ENCODE data around the gene PSMD1.
A peak's percentile ranks its signal among the peaks of the same experiment; 100 is the strongest.
"Not testable (repeated sequence)": the region's sequence is repeated elsewhere in the genome, so short reads cannot be mapped to it uniquely, and the experiment has no call there.

The PSMD1 gene

DNA sequence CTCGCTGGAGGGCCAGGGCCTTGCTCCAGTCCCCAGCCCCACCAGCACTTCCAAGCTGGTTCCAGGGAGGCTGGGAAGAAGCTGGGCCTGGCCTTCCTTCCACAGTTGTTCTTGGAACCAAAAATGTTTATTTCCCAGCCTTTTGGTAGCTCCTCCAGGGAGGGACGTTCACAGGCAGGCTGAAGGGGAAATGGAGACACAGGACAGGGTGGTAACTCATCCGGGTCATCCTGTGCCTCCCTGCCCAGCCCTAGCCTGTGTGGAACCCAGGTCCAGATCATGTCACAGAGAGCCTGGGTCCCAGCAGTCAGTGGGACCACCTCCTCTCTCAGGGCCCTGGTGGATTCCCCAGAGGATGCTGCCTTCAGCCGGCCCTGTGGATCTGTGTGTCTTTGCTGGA lies 129.2 kb downstream of the PSMD1 start:
- no peak for DNase-seq (ENCODE audit: low spot score)

DNA sequence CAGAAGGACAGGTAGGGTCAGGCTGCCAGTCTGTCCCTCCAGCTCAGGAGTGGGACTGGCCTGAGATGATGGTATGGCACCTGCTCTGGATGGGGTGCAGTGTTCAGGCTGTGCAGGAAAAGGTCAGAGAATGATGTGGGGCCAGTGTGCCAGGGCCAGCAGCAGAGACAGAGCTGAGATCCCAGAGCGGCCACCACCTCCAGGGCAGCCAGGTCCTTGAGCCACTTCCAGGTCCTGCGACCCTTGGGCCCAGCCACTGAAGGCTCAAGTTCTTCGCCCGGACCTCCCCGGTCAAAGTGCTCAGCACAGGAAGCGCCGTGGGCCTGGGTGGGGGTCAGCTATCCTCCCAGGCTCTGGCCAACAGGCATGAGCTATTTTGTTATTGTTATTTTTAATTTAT lies 129.7 kb downstream of the PSMD1 start:
- no peak for DNase-seq (ENCODE audit: low spot score)

DNA sequence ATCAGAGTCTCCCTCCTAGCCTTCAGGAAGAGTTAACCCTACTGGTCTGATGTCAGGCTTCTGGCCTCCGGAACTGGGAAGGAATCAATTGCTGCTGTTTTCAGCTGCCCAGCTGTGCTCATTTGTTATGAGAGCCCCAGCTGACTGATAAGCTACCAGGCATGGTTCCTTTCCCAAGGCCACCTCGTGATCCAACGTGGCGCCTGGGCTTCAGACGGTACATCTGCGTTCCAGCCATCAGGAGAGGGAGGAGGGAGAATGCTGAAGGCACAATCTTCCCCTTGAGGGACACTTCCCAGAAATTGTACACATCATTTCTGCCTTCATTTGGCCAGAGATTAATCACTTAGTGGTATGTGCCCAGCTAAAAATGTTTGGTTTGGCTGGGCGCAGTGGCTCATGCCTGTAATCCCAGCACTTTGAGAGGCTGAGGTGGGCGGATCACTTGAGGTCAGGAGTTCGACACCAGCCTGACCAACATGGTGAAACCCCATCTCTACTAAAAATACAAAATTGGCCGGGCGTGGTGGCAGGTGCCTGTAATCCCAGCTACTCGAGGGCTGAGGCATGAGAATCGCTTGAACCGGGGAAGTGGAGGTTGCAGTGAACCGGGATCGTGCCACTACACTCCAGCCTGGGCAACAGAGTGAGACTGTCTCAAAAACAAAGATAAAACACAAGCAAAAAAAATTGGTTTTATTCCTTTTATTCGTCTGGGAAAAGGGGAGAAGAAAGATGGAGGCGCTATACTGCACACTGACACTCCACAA lies 131.3 kb downstream of the PSMD1 start:
- DNase-seq (ENCODE audit: low spot score) = peak; percentile 45

GRCh38 chr2:231188506-231189170 lies 132.0 kb downstream of the PSMD1 start:
- DNase-seq (ENCODE audit: low spot score) = no peak

DNA sequence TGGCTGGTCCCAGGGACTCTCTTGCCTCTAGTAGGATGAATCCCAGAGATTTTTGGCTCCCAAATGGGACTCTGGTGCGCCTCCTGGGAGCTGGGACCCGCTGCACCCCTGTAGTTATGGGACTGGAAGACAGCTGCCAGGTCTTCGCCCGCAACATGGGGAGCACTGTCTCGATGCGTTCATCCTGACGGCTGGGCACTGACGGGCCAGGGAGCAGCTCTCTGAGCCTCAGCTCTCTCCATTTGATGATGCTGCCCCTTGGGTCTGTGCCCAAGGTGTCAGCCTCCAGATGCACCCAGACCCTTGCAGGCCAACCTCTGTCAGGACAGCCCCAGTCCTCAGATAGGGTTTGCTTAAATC lies 132.5 kb downstream of the PSMD1 start:
- DNase-seq (ENCODE audit: low spot score) = no peak

- DNase-seq (ENCODE audit: low spot score) = peak; percentile 79
Observed at GRCh38 chr2:231189571-231190495, 133.2 kb downstream of the PSMD1 start.

DNA sequence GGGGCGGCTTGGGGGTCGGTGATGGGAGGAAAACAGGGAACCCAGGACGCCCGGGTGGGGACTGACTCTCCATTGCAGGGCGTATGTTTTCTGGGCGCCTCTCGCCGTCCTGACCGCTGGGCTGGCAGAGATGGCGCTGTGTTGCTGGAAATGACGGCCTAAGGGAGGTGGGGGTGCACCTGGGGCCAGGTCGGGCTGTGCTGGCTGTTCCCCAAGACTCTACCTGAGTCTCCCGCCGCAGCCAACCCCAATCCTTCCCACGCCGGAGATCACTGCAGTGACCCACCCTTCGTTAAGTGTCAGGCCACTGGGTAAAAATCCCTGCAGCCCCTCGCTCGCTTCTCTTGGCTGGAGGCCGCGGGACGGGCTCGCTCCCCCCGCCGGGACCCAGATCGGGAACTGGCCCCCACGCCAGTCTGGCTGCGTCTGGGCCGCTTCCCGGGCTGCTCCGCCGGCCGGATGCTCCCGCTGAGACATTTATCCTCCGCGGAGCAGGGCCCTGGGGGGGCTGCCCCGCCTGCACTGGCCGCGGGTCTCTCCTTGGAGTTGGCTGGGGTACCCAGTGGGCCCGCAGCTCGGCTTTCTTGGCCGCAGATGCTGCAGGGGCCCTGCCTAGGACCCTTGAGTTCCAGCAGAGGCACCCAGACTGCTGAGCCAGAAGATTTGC lies 134.0 kb downstream of the PSMD1 start:
- DNase-seq (ENCODE audit: low spot score) = peak; percentile 61

- peak; percentile 84 for DNase-seq (ENCODE audit: low spot score)
Observed at GRCh38 chr2:231191896-231192872, 135.5 kb downstream of the PSMD1 start.

DNA sequence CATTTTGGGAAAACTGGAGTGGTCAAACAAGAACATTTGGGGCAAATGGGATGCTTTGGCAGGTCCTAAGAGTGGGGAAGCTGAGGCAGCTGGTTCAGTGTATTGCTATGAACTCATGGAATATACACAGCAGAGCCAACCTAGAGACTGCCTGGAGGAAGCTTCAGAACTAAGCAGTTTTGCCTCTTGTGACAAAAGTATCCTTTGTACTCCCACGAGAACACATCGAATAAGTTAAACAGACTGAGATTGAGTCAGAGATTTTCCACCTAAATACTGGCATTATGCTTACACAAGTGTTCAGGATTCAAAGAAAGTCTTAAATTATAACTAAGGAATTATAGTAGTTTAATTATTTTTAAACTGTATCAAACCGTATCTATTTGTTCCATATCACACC lies 136.5 kb downstream of the PSMD1 start:
- no peak for DNase-seq (ENCODE audit: low spot score)

DNA sequence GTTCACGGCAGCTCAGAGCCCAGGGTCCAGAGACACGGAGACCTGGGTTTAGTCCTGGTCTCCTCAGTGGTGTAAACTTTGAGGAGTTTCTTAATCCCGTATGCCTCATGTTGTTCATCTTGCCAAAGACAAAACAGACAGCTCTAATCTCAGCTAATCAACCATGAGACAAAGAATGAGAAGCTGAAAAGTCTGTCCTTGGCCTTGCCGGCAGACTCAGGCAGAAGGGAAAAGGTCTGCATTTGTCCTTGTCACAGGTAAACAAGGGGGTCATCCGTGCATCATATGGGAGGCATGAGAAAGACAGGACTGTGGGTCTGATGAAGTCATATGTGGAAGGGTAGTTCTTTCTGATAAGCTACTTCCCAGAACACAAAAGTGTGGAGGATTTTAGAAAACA lies 139.9 kb downstream of the PSMD1 start:
- no peak for DNase-seq (ENCODE audit: low spot score)

DNA sequence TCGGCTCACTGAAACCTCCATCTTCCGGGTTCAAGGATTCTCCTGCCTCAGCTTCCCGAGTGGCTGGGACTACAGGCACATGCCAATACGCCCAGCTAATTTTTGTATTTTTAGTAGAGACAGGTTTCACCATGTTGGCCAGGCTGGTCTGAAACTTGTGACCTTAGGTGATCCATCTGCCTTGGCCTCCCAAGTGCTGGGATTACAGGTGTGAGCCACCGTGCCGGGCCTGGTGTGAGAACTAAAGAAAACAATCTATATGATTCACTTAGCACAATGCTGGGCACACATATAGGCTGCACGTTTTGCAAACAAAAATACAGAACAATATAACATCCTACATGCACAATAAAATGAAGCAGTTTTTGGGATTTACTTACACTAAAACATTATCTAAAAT lies 140.5 kb downstream of the PSMD1 start:
- DNase-seq (ENCODE audit: low spot score) = not testable (repeated sequence)

DNA sequence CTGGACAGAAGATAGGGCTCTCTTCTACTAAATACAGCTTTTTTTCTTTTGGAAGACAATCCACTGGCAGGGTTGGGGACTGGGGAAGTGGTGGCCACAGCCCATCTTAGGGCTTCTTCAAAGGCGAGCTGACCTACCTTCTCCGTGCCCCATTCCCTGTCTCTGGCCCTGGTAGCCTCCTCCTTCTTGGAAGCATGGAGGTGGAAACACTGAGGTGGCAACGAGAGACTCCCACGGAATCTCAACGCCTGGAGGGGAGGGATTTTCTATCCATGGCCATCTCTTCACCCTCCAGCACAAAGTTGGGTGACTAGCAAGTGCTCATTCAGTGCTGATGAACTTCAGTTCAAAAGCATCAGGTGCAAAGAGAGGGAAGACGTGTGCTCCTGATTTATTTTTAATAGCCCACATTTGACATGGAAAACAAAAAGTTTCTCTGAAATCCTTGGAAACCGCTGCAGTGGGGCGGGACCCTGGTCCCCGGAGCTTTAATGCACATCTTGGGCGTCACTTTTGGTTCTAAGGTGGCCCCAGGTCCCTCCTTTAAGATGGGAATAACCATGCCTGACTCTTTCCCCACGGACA lies 141.1 kb downstream of the PSMD1 start:
- DNase-seq (ENCODE audit: low spot score) = no peak

DNA sequence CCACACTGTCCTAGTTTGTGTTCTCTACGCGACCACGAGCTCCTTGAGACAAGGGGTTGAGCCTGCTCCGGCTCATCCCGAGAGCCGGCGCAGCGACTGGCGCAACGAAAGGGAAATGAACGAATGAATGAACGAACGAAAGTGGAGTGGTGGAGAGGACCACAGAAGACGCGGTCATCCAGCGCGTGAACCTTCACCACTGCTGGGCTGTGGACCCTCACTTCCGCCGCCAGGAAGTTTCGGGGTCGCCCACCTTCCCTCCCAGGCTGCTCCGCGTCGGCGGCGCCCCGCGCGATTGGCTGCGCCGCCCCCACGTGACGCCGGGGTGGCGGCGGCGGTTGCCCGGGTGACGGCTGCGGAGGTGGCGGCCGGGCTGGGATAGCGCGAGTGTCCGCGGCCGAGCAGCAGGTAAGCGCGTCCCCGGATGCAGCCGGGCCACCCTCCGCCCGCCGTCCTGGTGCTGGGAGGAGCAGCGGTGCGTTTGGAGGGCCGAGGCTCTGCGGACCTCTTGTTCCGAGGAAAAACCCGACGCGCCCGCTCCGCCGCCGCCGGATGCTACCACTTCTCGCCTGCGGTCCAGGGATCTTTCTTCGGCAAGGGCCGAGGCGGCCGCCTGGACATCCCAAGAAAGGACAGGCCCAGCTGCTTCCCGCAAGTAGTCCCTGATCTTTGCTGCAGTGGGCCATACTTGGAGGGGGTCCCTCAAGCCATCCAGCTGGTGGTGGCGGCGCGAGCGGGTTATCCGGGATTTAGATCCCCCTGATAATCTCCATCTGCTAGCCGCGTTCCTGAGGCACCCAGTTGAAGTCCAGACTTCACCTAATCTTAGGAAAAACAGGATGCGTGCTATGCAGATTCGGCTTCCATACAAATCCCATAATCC lies 141.9 kb downstream of the PSMD1 start, which contains the start of gene ARMC9:
ARMC9 (plus strand) TSS at position 341 of the 883 bp plus-strand sequence. CDS start 7,608 bp downstream, outside the sequence.
- DNase-seq (ENCODE audit: low spot score) = peak; percentile 95

DNA sequence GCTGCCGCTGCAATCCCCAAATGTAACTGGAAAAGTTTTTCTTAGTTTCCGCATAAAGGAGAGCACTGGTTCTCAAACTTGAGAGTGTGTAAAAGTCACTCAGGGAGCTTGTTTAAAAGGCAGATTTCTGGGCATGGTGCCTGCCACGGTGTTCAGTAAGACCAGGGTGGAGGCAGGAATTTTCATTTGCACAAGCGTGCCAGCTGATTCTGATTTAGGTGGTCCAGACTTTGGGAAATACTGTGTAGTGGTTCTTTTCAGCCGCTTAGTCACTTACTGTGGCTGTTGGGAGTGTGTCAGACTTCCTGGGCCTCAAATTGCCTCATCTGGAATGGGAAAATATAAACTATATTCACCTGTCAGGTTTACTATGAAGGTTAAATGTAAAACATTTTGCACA lies 142.6 kb downstream of the PSMD1 start:
- no peak for DNase-seq (ENCODE audit: low spot score)

- no peak for DNase-seq (ENCODE audit: low spot score)
Observed at GRCh38 chr2:231200805-231201474, 144.3 kb downstream of the PSMD1 start.

- DNase-seq (ENCODE audit: low spot score) = no peak
Observed at GRCh38 chr2:231201475-231201814, 144.8 kb downstream of the PSMD1 start.

DNA sequence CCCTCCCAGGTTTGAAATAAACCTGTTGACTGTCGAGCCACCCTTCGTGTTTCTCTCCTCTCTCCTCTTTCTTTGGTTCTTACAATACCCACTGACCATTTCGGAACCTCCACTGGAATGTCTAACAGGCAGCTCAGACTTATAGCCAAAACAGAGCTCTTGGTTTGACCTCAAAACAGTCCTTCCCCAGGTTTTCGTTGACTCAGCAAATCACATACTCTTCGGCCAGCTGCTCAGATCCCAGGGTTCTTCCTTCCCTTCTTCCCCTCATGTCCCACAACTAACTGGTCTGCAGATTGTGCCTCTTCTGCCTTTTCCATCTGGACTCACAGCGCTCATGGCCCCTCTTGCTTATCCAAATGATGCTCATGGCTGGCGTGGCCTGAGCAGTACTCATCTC lies 146.4 kb downstream of the PSMD1 start:
- DNase-seq (ENCODE audit: low spot score) = no peak

- DNase-seq (ENCODE audit: low spot score) = no peak
Observed at GRCh38 chr2:231204146-231204545, 147.5 kb downstream of the PSMD1 start.

GRCh38 chr2:231204581-231204980 lies 147.9 kb downstream of the PSMD1 start:
- no peak for DNase-seq (ENCODE audit: low spot score)
